SK-N-SH treated with all-trans-retinoic acid at 6 μM for 48 hours (cell line): ENCODE measurements around the gene AMH.
A peak's percentile ranks its signal among the peaks of the same experiment; 100 is the strongest.

Experiments
- ATAC-seq: fragments of 200-7000 bp; cut with Tn5 transposase; 3 replicates; pipeline ENCODE4 v1.9.1; 2020; ENCODE audit warnings: mild to moderate bottlenecking, moderate library complexity
- ARNTL ChIP-seq: fragments of 450-650 bp; formaldehyde crosslinking; IDR thresholded peaks from 2 replicates; pipeline ENCODE4 v1.5.0; 2020; ENCODE audit warnings: low read depth, mild to moderate bottlenecking, moderate library complexity, borderline replicate concordance
- BACH2 ChIP-seq: fragments of 250-450 bp; sonication (Bioruptor Pico); IDR thresholded peaks from 2 replicates; pipeline ENCODE4 v1.9.0; 2021; ENCODE audit warnings: mild to moderate bottlenecking, borderline replicate concordance
- CREB5 ChIP-seq: fragments of 250-450 bp; sonication (Bioruptor Pico); IDR thresholded peaks from 2 replicates; pipeline ENCODE4 v1.5.1; 2020; ENCODE audit warnings: low read depth, mild to moderate bottlenecking, moderate library complexity
- CSDC2 ChIP-seq: fragments of 250-450 bp; sonication (Bioruptor Pico); IDR thresholded peaks from 2 replicates; pipeline ENCODE4 v1.5.0; 2020; ENCODE audit warnings: mild to moderate bottlenecking, moderate library complexity
- CSRNP3 ChIP-seq: fragments of 250-450 bp; sonication (Bioruptor Pico); IDR thresholded peaks from 2 replicates; pipeline ENCODE4 v1.5.1; 2021; ENCODE audit warnings: mild to moderate bottlenecking, moderate library complexity
- ESRRG ChIP-seq: fragments of 250-450 bp; sonication (Bioruptor Pico); IDR thresholded peaks from 2 replicates; pipeline ENCODE4 v1.6.1; 2021; ENCODE audit warnings: mild to moderate bottlenecking
- GLIS3 ChIP-seq: fragments of 250-450 bp; sonication (Bioruptor Pico); IDR thresholded peaks from 2 replicates; pipeline ENCODE4 v1.5.0; 2020; ENCODE audit warnings: mild to moderate bottlenecking, moderate library complexity
- ISL1 ChIP-seq: fragments of 250-450 bp; sonication (Bioruptor Pico); IDR thresholded peaks from 2 replicates; pipeline ENCODE4 v2.1.2; 2022; ENCODE audit warnings: mild to moderate bottlenecking, moderate library complexity
- OSR1 ChIP-seq: fragments of 250-450 bp; sonication (Bioruptor Pico); IDR thresholded peaks from 2 replicates; pipeline ENCODE4 v1.8.0; 2022; ENCODE audit warnings: moderate library complexity, mild to moderate bottlenecking, inconsistent platforms
- PATZ1 ChIP-seq: fragments of 250-450 bp; sonication (Bioruptor Pico); IDR thresholded peaks from 2 replicates; pipeline ENCODE4 v1.8.0; 2020; ENCODE audit warnings: mild to moderate bottlenecking, moderate library complexity, borderline replicate concordance
- POU6F1 ChIP-seq: fragments of 250-450 bp; sonication (Bioruptor Pico); IDR thresholded peaks from 2 replicates; pipeline ENCODE4 v1.8.0; 2021; ENCODE audit warnings: low read depth, mild to moderate bottlenecking, moderate library complexity, borderline replicate concordance
- PPARA ChIP-seq: fragments of 250-450 bp; sonication (Bioruptor Pico); IDR thresholded peaks from 2 replicates; pipeline ENCODE4 v1.5.0; 2020; ENCODE audit warnings: mild to moderate bottlenecking, borderline replicate concordance
- RARB ChIP-seq: fragments of 250-450 bp; sonication (Bioruptor Pico); IDR thresholded peaks from 2 replicates; pipeline ENCODE4 v1.8.0; 2021; ENCODE audit warnings: mild to moderate bottlenecking, moderate library complexity
- SNAI2 ChIP-seq: fragments of 250-450 bp; sonication (Bioruptor Pico); IDR thresholded peaks from 2 replicates; pipeline ENCODE4 v1.5.0; 2020; ENCODE audit warnings: mild to moderate bottlenecking, moderate library complexity
- TOX ChIP-seq: fragments of 250-450 bp; sonication (Bioruptor Pico); IDR thresholded peaks from 2 replicates; pipeline ENCODE4 v1.8.0; 2021; ENCODE audit warnings: mild to moderate bottlenecking, moderate library complexity, borderline replicate concordance
- TSHZ2 ChIP-seq: fragments of 250-450 bp; sonication (Bioruptor Pico); IDR thresholded peaks from 2 replicates; pipeline ENCODE4 v1.5.0; 2020; ENCODE audit warnings: mild to moderate bottlenecking, moderate library complexity
- ZC3H10 ChIP-seq: fragments of 250-450 bp; sonication (Bioruptor Pico); IDR thresholded peaks from 2 replicates; pipeline ENCODE4 v1.5.1; 2021; ENCODE audit warnings: mild to moderate bottlenecking, moderate library complexity
- ZFP3 ChIP-seq: fragments of 250-450 bp; sonication (Bioruptor Pico); IDR thresholded peaks from 2 replicates; pipeline ENCODE4 v1.5.0; 2020; ENCODE audit warnings: mild to moderate bottlenecking, moderate library complexity
- ZFP30 ChIP-seq: fragments of 450-650 bp; formaldehyde crosslinking; IDR thresholded peaks from 2 replicates; pipeline ENCODE4 v1.5.0; 2022; ENCODE audit warnings: mild to moderate bottlenecking, moderate library complexity
- ZNF565 ChIP-seq: fragments of 450-650 bp; formaldehyde crosslinking; conservative IDR thresholded peaks from 2 replicates; pipeline ENCODE4 v1.5.0; 2020; ENCODE audit warnings: low read depth, mild to moderate bottlenecking, moderate library complexity
- ZNF8 ChIP-seq: fragments of 450-650 bp; formaldehyde crosslinking; IDR thresholded peaks from 2 replicates; pipeline ENCODE4 v1.5.0; 2020; ENCODE audit warnings: mild to moderate bottlenecking, moderate library complexity

The AMH gene

GRCh38 chr19:2237051-2237868 is 11.9 kb upstream of the AMH start:
- ATAC-seq: peak; percentile 27
- TF ChIP-seq ESRRG (CRISPR knock-in tag): no peak
- TF ChIP-seq ZFP3 (CRISPR knock-in tag): peak; percentile 28; the same call in 1 of the 2 replicates

- no peak for ATAC-seq
- no peak for TF ChIP-seq SNAI2 (CRISPR knock-in tag)
- no peak for TF ChIP-seq BACH2 (CRISPR knock-in tag)
- TF ChIP-seq GLIS3 (CRISPR knock-in tag): no peak
- no peak for TF ChIP-seq ZNF565 (CRISPR knock-in tag)
- TF ChIP-seq CSDC2 (CRISPR knock-in tag): no peak
- TF ChIP-seq OSR1: no peak
- TF ChIP-seq TOX (CRISPR knock-in tag): no peak
- TF ChIP-seq ARNTL: no peak
- no peak for TF ChIP-seq TSHZ2 (CRISPR knock-in tag)
- no peak for TF ChIP-seq PPARA
- no peak for TF ChIP-seq PATZ1 (CRISPR knock-in tag)
- no peak for TF ChIP-seq ESRRG (CRISPR knock-in tag)
- TF ChIP-seq ZNF8 (CRISPR knock-in tag): no peak
- TF ChIP-seq ZFP30 (CRISPR knock-in tag): no peak
- TF ChIP-seq, all 23 proteins: peak for 0
These were observed 11.3 kb upstream of the AMH start for GRCh38 chr19:2237869-2238153.

GRCh38 chr19:2239173-2239572 is 9.9 kb upstream of the AMH start:
- no peak for TF ChIP-seq BACH2 (CRISPR knock-in tag)
- TF ChIP-seq ARNTL: no peak
- TF ChIP-seq ESRRG (CRISPR knock-in tag): no peak
- TF ChIP-seq ZFP3 (CRISPR knock-in tag): no peak
- no peak for TF ChIP-seq ZNF565 (CRISPR knock-in tag)
- no peak for TF ChIP-seq PPARA
- no peak for TF ChIP-seq TSHZ2 (CRISPR knock-in tag)
- no peak for TF ChIP-seq SNAI2 (CRISPR knock-in tag)
- TF ChIP-seq OSR1: no peak
- no peak for TF ChIP-seq ISL1 (CRISPR knock-in tag)
- TF ChIP-seq CSRNP3 (CRISPR knock-in tag): no peak
- TF ChIP-seq GLIS3 (CRISPR knock-in tag): no peak
- TF ChIP-seq CSDC2 (CRISPR knock-in tag): no peak
- TF ChIP-seq PATZ1 (CRISPR knock-in tag): no peak
- no peak for TF ChIP-seq ZC3H10 (CRISPR knock-in tag)
- TF ChIP-seq CREB5: no peak
- TF ChIP-seq RARB (CRISPR knock-in tag): no peak
- TF ChIP-seq POU6F1: no peak
- ATAC-seq: no peak
